Ishikawa (cell line): Measurements from ENCODE around the gene SLC8A1.

Source experiments
- CREB1 ChIP-seq: IDR thresholded peaks from 2 replicates; pipeline ENCODE4 v1.6.1; 2012; ENCODE audit warnings: low read depth
- FOXM1 ChIP-seq: IDR thresholded peaks from 2 replicates; pipeline ENCODE4 v1.6.1; 2012; ENCODE audit warnings: low read depth, borderline replicate concordance
- ZBTB7A ChIP-seq: IDR thresholded peaks from 2 replicates; pipeline ENCODE4 v1.6.1; 2012; ENCODE audit warnings: low read depth

GRCh38 chr2:40359811-40360210 is 92.1 kb downstream of the SLC8A1 start:
- TF ChIP-seq CREB1 = no peak
- no peak for TF ChIP-seq FOXM1
- TF ChIP-seq ZBTB7A = no peak
